ENCODE data around the gene SPAG16. TPM values are rescaled to one million over a fixed set of nuclear protein-coding genes. Genes with fewer than 3 reads are reported as not detected.
"Not testable (repeated sequence)": the region's sequence is repeated elsewhere in the genome, so short reads cannot be mapped to it uniquely, and the experiment has no call there.

The SPAG16 gene
- total RNA-seq, 4 donors from 2014 or later = 25.5 to 42.7 (median 27.8) TPM

- WGBS, 2 donors = 77 to 82% methylated on average over 6 of the region's 6 CpGs
- H3K36me3 ChIP-seq = no peaks in the 10 kb centered on the region
- H3K9me3 ChIP-seq = peaks cover 0 to 7% (median 0%) of the 10 kb centered on the region in 4 donors
- no peak overlapping the region for H3K27ac ChIP-seq
- TF ChIP-seq POLR2A (IDR thresholded peaks at IDR 0.05) (no peak), EP300 (IDR thresholded peaks at IDR 0.05) (no peak), CTCF (IDR thresholded peaks at IDR 0.05) (no peak)
- H3K27me3 ChIP-seq = no peaks in the 10 kb centered on the region
- DNase-seq (ENCODE audit: low spot score in 2 of 2) = no peak
- no peak overlapping the region for H3K4me3 ChIP-seq
- H3K4me1 ChIP-seq = no peaks in the 10 kb centered on the region
Measured at GRCh38 chr2:213678437-213679218, 394.4 kb downstream of the SPAG16 start.

GRCh38 chr2:213679894-213680293 lies 395.6 kb downstream of the SPAG16 start:
- Histone ChIP-seq H3K36me3 (no peaks in the 10 kb centered on the region), H3K9me3 (peaks cover 0 to 7% (median 0%) of the 10 kb centered on the region in 4 donors), H3K4me3 (no peak overlapping the region), H3K27ac (no peak overlapping the region), H3K4me1 (no peaks in the 10 kb centered on the region), H3K27me3 (no peaks in the 10 kb centered on the region)
- TF ChIP-seq POLR2A (IDR thresholded peaks at IDR 0.05) (no peak), CTCF (IDR thresholded peaks at IDR 0.05) (no peak), EP300 (IDR thresholded peaks at IDR 0.05) (no peak)
- DNase-seq (ENCODE audit: low spot score in 2 of 2) = no peak
- 76 to 82% methylated on average over 1 of the region's 1 CpG for WGBS, 2 donors

- no peak overlapping the region for H3K27ac ChIP-seq
- H3K27me3 ChIP-seq = no peaks in the 10 kb centered on the region
- H3K4me1 ChIP-seq = no peaks in the 10 kb centered on the region
- no peak for DNase-seq (ENCODE audit: low spot score in 2 of 2)
- 86 to 94% methylated on average over 2 of the region's 2 CpGs for WGBS, 2 donors
- TF ChIP-seq CTCF (IDR thresholded peaks at IDR 0.05) (no peak), POLR2A (IDR thresholded peaks at IDR 0.05) (no peak), EP300 (IDR thresholded peaks at IDR 0.05) (no peak)
- H3K36me3 ChIP-seq = no peaks in the 10 kb centered on the region
- H3K9me3 ChIP-seq = peaks cover 0 to 7% (median 0%) of the 10 kb centered on the region in 4 donors
- H3K4me3 ChIP-seq = no peak overlapping the region
Measured at GRCh38 chr2:213682276-213682675, 398.0 kb downstream of the SPAG16 start.

GRCh38 chr2:213688133-213688532 lies 403.9 kb downstream of the SPAG16 start:
- no peak for DNase-seq (ENCODE audit: low spot score in 2 of 2)

GRCh38 chr2:213688825-213689224 lies 404.6 kb downstream of the SPAG16 start:
- H3K36me3 ChIP-seq; H3K27ac ChIP-seq; H3K9me3 ChIP-seq; H3K27me3 ChIP-seq; H3K4me1 ChIP-seq; DNase-seq (ENCODE audit: low spot score in 2 of 2); H3K4me3 ChIP-seq: not testable (repeated sequence)
- WGBS, 2 donors = 80% methylated on average over 3 of the region's 3 CpGs

More at GRCh38 chr2:213688133-213688532, 403.9 kb downstream of the SPAG16 start:
- Histone ChIP-seq H3K9me3 (no peaks in the 10 kb centered on the region), H3K4me1 (no peaks in the 10 kb centered on the region), H3K27ac (no peak overlapping the region), H3K36me3 (no peaks in the 10 kb centered on the region), H3K27me3 (no peaks in the 10 kb centered on the region), H3K4me3 (no peak overlapping the region)
- no peak for TF ChIP-seq CTCF (IDR thresholded peaks at IDR 0.05)
- no peak for TF ChIP-seq POLR2A (IDR thresholded peaks at IDR 0.05)

Data from tibial nerve (tissue), 4 donors.